GM12878 (cell line): ENCODE results near the gene HNMT. TPM values are rescaled to one million over a fixed set of nuclear protein-coding genes. Genes with fewer than 3 reads are reported as not detected.

Experiments
- BHLHE40 ChIP-seq, 2 experiments: fragments of 450-650 bp in 1 of 2; IDR thresholded peaks; 2 replicates each; pipeline ENCODE4 v1.6.1; 2011 to 2017; ENCODE audit warnings: low read depth in 2 of 2, borderline replicate concordance in 1 of 2, improper control_type of control experiment in 1 of 2, low read length in 1 of 2, mild to moderate bottlenecking in 1 of 2
- EZH2 ChIP-seq: IDR thresholded peaks from 2 replicates; pipeline ENCODE4 v1.6.1; 2012; ENCODE audit warnings: low read depth, mild to moderate bottlenecking, control low read depth, inconsistent platforms, low read length, borderline replicate concordance; ENCODE audit not compliant: control insufficient read depth
- FOXK2 ChIP-seq: fragments of 450-650 bp; IDR thresholded peaks from 2 replicates; pipeline ENCODE4 v1.6.1; 2017; ENCODE audit warnings: mild to moderate bottlenecking, moderate library complexity
- GABPA ChIP-seq: IDR thresholded peaks from 2 replicates; pipeline ENCODE4 v1.6.1; 2014; ENCODE audit warnings: antibody characterized with exemption, low read depth, mild to moderate bottlenecking, inconsistent platforms
- GATAD2B ChIP-seq: fragments of 450-650 bp; conservative IDR thresholded peaks from 2 replicates; pipeline ENCODE4 v1.6.1; 2017; ENCODE audit warnings: low read depth, mild to moderate bottlenecking, moderate library complexity
- JUNB ChIP-seq: IDR thresholded peaks from 2 replicates; pipeline ENCODE4 v1.6.1; 2016; ENCODE audit warnings: antibody characterized with exemption, mild to moderate bottlenecking
- KAT2A ChIP-seq: conservative IDR thresholded peaks from 2 replicates; pipeline ENCODE4 v1.6.1; 2011; ENCODE audit warnings: low read depth, low read length; ENCODE audit not compliant: control insufficient read depth
- LARP7 ChIP-seq: fragments of 450-650 bp; IDR thresholded peaks from 2 replicates; pipeline ENCODE4 v1.6.1; 2017; ENCODE audit warnings: mild to moderate bottlenecking
- MEF2B ChIP-seq: fragments of 450-650 bp; IDR thresholded peaks from 2 replicates; pipeline ENCODE4 v1.6.1; 2018; ENCODE audit warnings: mild to moderate bottlenecking, moderate library complexity; ENCODE audit not compliant: partially characterized antibody, poor library complexity, severe bottlenecking
- MTA3 ChIP-seq: IDR thresholded peaks from 2 replicates; pipeline ENCODE4 v1.6.1; 2012; ENCODE audit warnings: low read length, inconsistent platforms, borderline replicate concordance
- MXI1 ChIP-seq: fragments of 150-350 bp; IDR thresholded peaks from 2 replicates; pipeline ENCODE4 v1.6.1; 2011; ENCODE audit warnings: low read depth, mild to moderate bottlenecking, inconsistent platforms, low read length, improper control_type of control experiment
- MYB ChIP-seq: fragments of 150-350 bp; IDR thresholded peaks from 2 replicates; pipeline ENCODE4 v1.6.1; 2014; ENCODE audit warnings: mild to moderate bottlenecking, low read depth, low read length, borderline replicate concordance
- NFXL1 ChIP-seq: fragments of 450-650 bp; IDR thresholded peaks from 2 replicates; pipeline ENCODE4 v1.6.1; 2017; ENCODE audit warnings: antibody characterized with exemption, mild to moderate bottlenecking, borderline replicate concordance
- NR2C1 ChIP-seq: fragments of 450-650 bp; IDR thresholded peaks from 2 replicates; pipeline ENCODE4 v1.6.1; 2017; ENCODE audit warnings: antibody characterized with exemption, mild to moderate bottlenecking, moderate library complexity
- NR2C2 ChIP-seq: IDR thresholded peaks from 2 replicates; pipeline ENCODE4 v1.6.1; 2011; ENCODE audit warnings: borderline replicate concordance, low read depth; ENCODE audit not compliant: control insufficient read depth, insufficient read length
- PML ChIP-seq: IDR thresholded peaks from 2 replicates; pipeline ENCODE4 v1.6.1; 2012; ENCODE audit warnings: low read length, inconsistent platforms
- POLR2AphosphoS2 ChIP-seq: IDR thresholded peaks from 2 replicates; pipeline ENCODE4 v1.6.1; 2011; ENCODE audit warnings: low read depth, mild to moderate bottlenecking, low read length, improper control_type of control experiment, moderate library complexity
- POU2F2 ChIP-seq: IDR thresholded peaks from 3 replicates; pipeline ENCODE4 v1.6.1; 2011; ENCODE audit warnings: low read depth, mild to moderate bottlenecking, low read length, borderline replicate concordance
- RFX5 ChIP-seq: IDR thresholded peaks from 2 replicates; pipeline ENCODE4 v1.6.1; 2011; ENCODE audit warnings: low read depth, low read length, improper control_type of control experiment
- RUNX3 ChIP-seq: IDR thresholded peaks from 2 replicates; pipeline ENCODE4 v1.6.1; 2012; ENCODE audit warnings: low read length, inconsistent platforms
- SMAD5 ChIP-seq: IDR thresholded peaks from 2 replicates; pipeline ENCODE4 v1.6.1; 2016; ENCODE audit warnings: antibody characterized with exemption, low read depth
- SRF ChIP-seq, 2 experiments: IDR thresholded peaks; 2 replicates each; pipeline ENCODE4 v1.6.1; 2011; ENCODE audit warnings: low read depth in 2 of 2, low read length in 2 of 2, mild to moderate bottlenecking in 1 of 2, moderate library complexity in 1 of 2
- WRNIP1 ChIP-seq: IDR thresholded peaks from 2 replicates; pipeline ENCODE4 v1.6.1; 2011; ENCODE audit warnings: low read depth, low read length, improper control_type of control experiment, borderline replicate concordance
- YBX1 ChIP-seq: fragments of 450-650 bp; IDR thresholded peaks from 2 replicates; pipeline ENCODE4 v1.6.1; 2016; ENCODE audit warnings: antibody characterized with exemption
- ZBTB11 ChIP-seq: fragments of 450-650 bp; formaldehyde crosslinking; IDR thresholded peaks from 2 replicates; pipeline ENCODE4 v1.5.0; 2022; ENCODE audit warnings: mild to moderate bottlenecking, missing genetic modification characterization
- ZNF207 ChIP-seq: fragments of 450-650 bp; IDR thresholded peaks from 2 replicates; pipeline ENCODE4 v1.6.1; 2014; ENCODE audit warnings: antibody characterized with exemption, mild to moderate bottlenecking, borderline replicate concordance
- ZZZ3 ChIP-seq: IDR thresholded peaks from 2 replicates; pipeline ENCODE4 v1.6.1; 2011; ENCODE audit warnings: low read depth; ENCODE audit not compliant: control insufficient read depth, insufficient read length
- polyA plus RNA-seq, 11 experiments: library from polyadenylated mRNA; depleted of rRNA in 4 of 11; unstranded in 6 of 11; stranded (reverse) in 5 of 11; fragments of >200 nt; fragmentation: Nextera tagmentation in 4 of 11; fragmentation: Illumina TruSeq in 1 of 11; extraction: Ambion mirVana in 4 of 11; extraction: Trizol in 1 of 11; gene quantifications; 1 replicate in 1 of 11; 2 replicates in 10 of 11; pipeline versions ENCODE4 v1.2.1 to v1.2.3, GENCODE V29; 2011 to 2016; ENCODE audit warnings: inconsistent platforms in 2 of 11, missing spikeins in 2 of 11, low read depth in 1 of 11
- total RNA-seq, 4 experiments: library from RNA; depleted of rRNA in 3 of 4; stranded (reverse); fragments of >200 nt in 3 of 4; fragmentation: Illumina TruSeq in 1 of 4; extraction: Trizol in 1 of 4; gene quantifications; 2 replicates each; pipeline versions ENCODE4 v1.2.1 to v1.2.3, GENCODE V29; 2013 to 2021
- TF ChIP-seq, protein P1 (sequence below): IDR thresholded peaks from 2 replicates; pipeline ENCODE4 v1.6.1; 2011; ENCODE audit warnings: low read depth, mild to moderate bottlenecking, low read length, moderate library complexity, borderline replicate concordance; ENCODE audit errors: extremely low read depth
- TF ChIP-seq, protein P2 (sequence below): fragments of 450-650 bp; conservative IDR thresholded peaks from 2 replicates; pipeline ENCODE4 v1.6.1; 2017; ENCODE audit warnings: mild to moderate bottlenecking, moderate library complexity

The HNMT gene
- total and polyA plus RNA-seq, 10 of the 15 experiments (the other 5 are each of a cell fraction or from before 2014, with no cell fraction given) = not detected

DNA sequence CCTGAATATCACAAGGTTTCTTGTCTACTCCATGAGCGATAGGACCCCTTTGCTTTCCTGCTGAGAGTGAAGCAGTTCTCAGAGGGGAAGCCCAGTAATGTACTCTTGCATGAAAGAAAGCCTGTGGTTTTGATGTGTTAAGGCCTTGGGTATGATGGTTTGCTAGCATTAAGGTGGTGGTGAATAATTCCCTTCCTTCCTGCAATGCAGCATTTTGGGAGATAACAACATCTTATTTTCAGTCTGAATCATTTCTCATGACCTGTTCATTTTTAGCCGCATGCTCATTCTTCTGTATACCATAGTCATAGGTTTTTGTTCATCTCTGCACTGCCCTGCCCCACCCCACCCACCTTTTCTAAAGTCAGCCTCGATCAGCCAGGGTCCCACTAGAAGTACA, 66.2 kb downstream of the HNMT start (continued):
- TF ChIP-seq ZBTB11 (CRISPR knock-in tag) (no peak), EZH2 (no peak), FOXK2 (no peak), KAT2A (no peak), NR2C1 (no peak), LARP7 (no peak), PML (no peak), YBX1 (no peak), ZZZ3 (no peak), SMAD5 (no peak), BHLHE40 (IDR thresholded peaks at IDR 0.05; ENCODE audit: borderline replicate concordance in 1 of 2, low read depth in 2 of 2, low read length in 1 of 2) (no peak), RUNX3 (peak; percentile 87), POU2F2 (no peak), MEF2B (no peak), MXI1 (no peak), MYB (no peak), GABPA (no peak), ZNF207 (no peak), WRNIP1 (no peak), JUNB (peak; percentile 66), GATAD2B (no peak), NFXL1 (no peak), MTA3 (no peak), SRF (IDR thresholded peaks at IDR 0.05; ENCODE audit: low read depth in 2 of 2, low read length in 2 of 2) (no peak), NR2C2 (no peak), POLR2AphosphoS2 (no peak), RFX5 (no peak)
- TF ChIP-seq, protein P1, sequence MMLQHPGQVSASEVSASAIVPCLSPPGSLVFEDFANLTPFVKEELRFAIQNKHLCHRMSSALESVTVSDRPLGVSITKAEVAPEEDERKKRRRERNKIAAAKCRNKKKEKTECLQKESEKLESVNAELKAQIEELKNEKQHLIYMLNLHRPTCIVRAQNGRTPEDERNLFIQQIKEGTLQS = no peak
- TF ChIP-seq, protein P2, sequence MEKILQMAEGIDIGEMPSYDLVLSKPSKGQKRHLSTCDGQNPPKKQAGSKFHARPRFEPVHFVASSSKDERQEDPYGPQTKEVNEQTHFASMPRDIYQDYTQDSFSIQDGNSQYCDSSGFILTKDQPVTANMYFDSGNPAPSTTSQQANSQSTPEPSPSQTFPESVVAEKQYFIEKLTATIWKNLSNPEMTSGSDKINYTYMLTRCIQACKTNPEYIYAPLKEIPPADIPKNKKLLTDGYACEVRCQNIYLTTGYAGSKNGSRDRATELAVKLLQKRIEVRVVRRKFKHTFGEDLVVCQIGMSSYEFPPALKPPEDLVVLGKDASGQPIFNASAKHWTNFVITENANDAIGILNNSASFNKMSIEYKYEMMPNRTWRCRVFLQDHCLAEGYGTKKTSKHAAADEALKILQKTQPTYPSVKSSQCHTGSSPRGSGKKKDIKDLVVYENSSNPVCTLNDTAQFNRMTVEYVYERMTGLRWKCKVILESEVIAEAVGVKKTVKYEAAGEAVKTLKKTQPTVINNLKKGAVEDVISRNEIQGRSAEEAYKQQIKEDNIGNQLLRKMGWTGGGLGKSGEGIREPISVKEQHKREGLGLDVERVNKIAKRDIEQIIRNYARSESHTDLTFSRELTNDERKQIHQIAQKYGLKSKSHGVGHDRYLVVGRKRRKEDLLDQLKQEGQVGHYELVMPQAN = no peak
